Sigmoid colon (tissue), 7 donors: Measurements from ENCODE around the gene GPS1. TPM values are rescaled to one million over a fixed set of nuclear protein-coding genes. Genes with fewer than 3 reads are reported as not detected.

Experiments
- DNase-seq: peaks from one replicate; pipeline ENCODE4 v3.0.0-alpha.2; 2019
- H3K27ac ChIP-seq, 4 donors: fragments of 200-600 bp; sonication (generic); one replicate each; pipeline ENCODE4 v1.5.1; 2016 to 2019; ENCODE audit warnings: mild to moderate bottlenecking in 1 of 4
- H3K27me3 ChIP-seq, 3 donors: fragments of 200-600 bp; sonication (generic); one replicate each; pipeline ENCODE4 v1.5.1; 2019; ENCODE audit warnings: mild to moderate bottlenecking in 1 of 3
- H3K36me3 ChIP-seq, 4 donors: fragments of 200-600 bp; sonication (generic); one replicate each; pipeline ENCODE4 v1.5.1; 2016 to 2019
- H3K4me1 ChIP-seq, 4 donors: fragments of 200-600 bp; sonication (generic); one replicate each; pipeline ENCODE4 v1.5.1; 2017 to 2019
- H3K4me3 ChIP-seq, 4 donors: fragments of 200-600 bp; sonication (generic); one replicate each; pipeline ENCODE4 v1.5.1; 2017 to 2019; ENCODE audit warnings: mild to moderate bottlenecking in 2 of 4, moderate library complexity in 1 of 4
- H3K9me3 ChIP-seq, 4 donors: fragments of 200-600 bp in 3 of 4; sonication (generic) in 3 of 4; one replicate each; pipeline versions ENCODE4 v1.5.1 to v1.6.1; 2013 to 2019
- CTCF ChIP-seq, 4 experiments: fragments of 450-650 bp in 3 of 4; fragments of 200-600 bp in 1 of 4; IDR thresholded peaks; one replicate each; pipeline ENCODE4 v1.5.1; 2016 to 2019; ENCODE audit warnings: antibody characterized with exemption in 4 of 4, mild to moderate bottlenecking in 3 of 4, moderate library complexity in 2 of 4
- EP300 ChIP-seq, 4 donors: sonication (generic); formaldehyde crosslinking; IDR thresholded peaks; one replicate each; pipeline ENCODE4 v1.6.1; 2017; ENCODE audit warnings: antibody characterized with exemption in 4 of 4
- POLR2A ChIP-seq, 2 donors: fragments of 450-650 bp; IDR thresholded peaks; one replicate each; pipeline ENCODE4 v1.6.1; 2016; ENCODE audit warnings: antibody characterized with exemption in 2 of 2, mild to moderate bottlenecking in 2 of 2, moderate library complexity in 2 of 2
- POLR2AphosphoS5 ChIP-seq, 4 donors: sonication (generic); formaldehyde crosslinking; IDR thresholded peaks; one replicate each; pipeline ENCODE4 v1.6.1; 2017; ENCODE audit warnings: antibody characterized with exemption in 4 of 4
- WGBS, 2 donors: extraction: QIAGEN DNeasy Blood & Tissue Kit; methylation state at CpG; one replicate each; pipeline ENCODE4 v1.1.7; 2013; 5-methylcytosine and 5-hydroxymethylcytosine counted together
- intact Hi-C: fragments of 100-400 bp; cut with DNase I; formaldehyde crosslinking; loops from one replicate; pipeline ENCODE4 v1.15.1; 2023
- polyA plus RNA-seq, 3 donors: library from polyadenylated mRNA; stranded (reverse); fragments of 200-250 nt; gene quantifications; one replicate each; pipeline ENCODE4 v1.2.3, GENCODE V29; 2013
- total RNA-seq, 4 donors: library from RNA; depleted of rRNA; stranded (reverse); fragments of >200 nt; gene quantifications; one replicate each; pipeline ENCODE4 v1.1.0, GENCODE V29; 2016
- donor health status: healthy with polysubstance abuse.
- donor health status: Bipolar disorder and iron deficiency.
- donor health status: healthy.

Gene GPS1
- total and polyA plus RNA-seq, 7 donors: 64.6 to 83.6 (median 69.1) TPM

- DNase-seq: no peak
- Histone ChIP-seq H3K9me3 (no peaks in the 10 kb centered on the region), H3K4me1 (no peaks in the 10 kb centered on the region), H3K4me3 (no peak overlapping the region), H3K36me3 (peaks cover 81 to 100% (median 95%) of the 10 kb centered on the region in 4 donors), H3K27me3 (no peaks in the 10 kb centered on the region), H3K27ac (no peak overlapping the region)
- WGBS, 2 donors: 91 to 92% methylated on average over 49 of the region's 49 CpGs
- TF ChIP-seq POLR2A (IDR thresholded peaks at IDR 0.05): no peak
- no peak for TF ChIP-seq CTCF (IDR thresholded peaks at IDR 0.05)
- no peak for TF ChIP-seq POLR2AphosphoS5 (IDR thresholded peaks at IDR 0.05)
- no peak for TF ChIP-seq EP300 (IDR thresholded peaks at IDR 0.05)
- intact Hi-C loops: no loop called here
Measured at GRCh38 chr17:82085031-82085861, 33.5 kb downstream of the GPS1 start.

- H3K9me3 ChIP-seq: no peaks in the 10 kb centered on the region
- H3K27ac ChIP-seq: no peak overlapping the region
- H3K4me3 ChIP-seq: no peak overlapping the region
- peaks cover 81 to 100% (median 94%) of the 10 kb centered on the region in 4 donors for H3K36me3 ChIP-seq
- no peaks in the 10 kb centered on the region for H3K27me3 ChIP-seq
- 90 to 93% methylated on average over 25 of the region's 25 CpGs for WGBS, 2 donors
- no peak for TF ChIP-seq EP300 (IDR thresholded peaks at IDR 0.05)
- DNase-seq: no peak
- no peaks in the 10 kb centered on the region for H3K4me1 ChIP-seq
- intact Hi-C loops: no loop called here
Measured at GRCh38 chr17:82085931-82086764, 34.5 kb downstream of the GPS1 start.

- Histone ChIP-seq H3K27me3 (no peaks in the 10 kb centered on the region), H3K9me3 (no peaks in the 10 kb centered on the region), H3K4me3 (no peak overlapping the region), H3K36me3 (peaks cover 82 to 100% (median 97%) of the 10 kb centered on the region in 4 donors), H3K27ac (no peak overlapping the region), H3K4me1 (no peaks in the 10 kb centered on the region)
- intact Hi-C loops: no loop called here
- TF ChIP-seq POLR2A (IDR thresholded peaks at IDR 0.05) (no peak), POLR2AphosphoS5 (IDR thresholded peaks at IDR 0.05) (no peak), EP300 (IDR thresholded peaks at IDR 0.05) (no peak), CTCF (IDR thresholded peaks at IDR 0.05) (no peak)
- DNase-seq: no peak
- WGBS, 2 donors: 91 to 94% methylated on average over 39 of the region's 39 CpGs
Measured at GRCh38 chr17:82086941-82087906, 35.5 kb downstream of the GPS1 start.

- H3K9me3 ChIP-seq: no peaks in the 10 kb centered on the region
- no peak for DNase-seq
- TF ChIP-seq POLR2A (IDR thresholded peaks at IDR 0.05) (no peak), EP300 (IDR thresholded peaks at IDR 0.05) (no peak), CTCF (IDR thresholded peaks at IDR 0.05) (no peak), POLR2AphosphoS5 (IDR thresholded peaks at IDR 0.05) (no peak)
- H3K27ac ChIP-seq: no peak overlapping the region
- WGBS, 2 donors: 96% methylated on average over 48 of the region's 48 CpGs
- H3K4me1 ChIP-seq: no peaks in the 10 kb centered on the region
- no peaks in the 10 kb centered on the region for H3K27me3 ChIP-seq
- intact Hi-C loops: no loop called here
- H3K4me3 ChIP-seq: no peak overlapping the region
- H3K36me3 ChIP-seq: peaks cover 83 to 100% (median 97%) of the 10 kb centered on the region in 4 donors
Measured at GRCh38 chr17:82087961-82088837, 36.5 kb downstream of the GPS1 start.
